GM18511 (cell line): ENCODE results near the gene CAMLG.
"Not testable (repeated sequence)": the region's sequence is repeated elsewhere in the genome, so short reads cannot be mapped to it uniquely, and the experiment has no call there.

Source experiments
- ATAC-seq: cut with Tn5 transposase; IDR thresholded peaks from one replicate; pipeline ENCODE4 v1.9.1; 2021; ENCODE audit warnings: mild to moderate bottlenecking, moderate library complexity; ENCODE audit not compliant: unreplicated experiment

The CAMLG gene

DNA sequence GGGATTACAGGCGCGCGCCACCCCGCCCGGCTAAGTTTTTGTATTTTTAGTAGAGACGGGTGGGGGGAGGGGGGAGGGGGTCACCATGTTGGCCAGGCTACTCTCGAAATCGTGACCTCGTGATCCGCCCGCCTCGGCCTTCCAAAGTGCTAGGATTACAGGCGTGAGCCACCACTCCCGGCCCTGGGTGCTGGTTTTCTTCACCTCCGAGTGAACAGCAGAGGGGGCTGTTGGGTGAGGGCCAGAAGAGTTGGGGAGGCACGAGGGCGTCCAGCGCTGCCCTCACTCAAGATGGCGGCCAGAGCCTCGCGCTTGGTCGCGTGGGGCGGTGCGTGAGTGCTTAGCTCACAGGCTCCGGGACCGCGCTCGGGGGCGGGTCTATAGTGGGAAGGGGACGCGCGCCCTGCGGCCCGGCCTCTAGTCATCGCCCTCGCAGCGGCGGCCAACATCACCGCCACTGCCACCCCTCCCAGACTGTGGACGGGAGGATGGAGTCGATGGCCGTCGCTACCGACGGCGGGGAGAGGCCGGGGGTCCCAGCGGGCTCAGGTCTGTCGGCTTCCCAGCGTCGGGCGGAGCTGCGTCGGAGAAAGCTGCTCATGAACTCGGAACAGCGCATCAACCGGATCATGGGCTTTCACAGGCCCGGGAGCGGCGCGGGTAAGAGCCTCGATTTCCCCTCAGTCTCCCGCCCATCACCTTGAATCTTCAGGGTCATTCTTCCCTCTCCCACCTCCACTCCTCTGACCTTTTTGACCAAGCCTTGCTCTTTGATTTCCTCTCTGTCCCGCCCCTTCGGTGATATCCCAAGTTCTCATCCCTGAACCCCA, at the start of gene CAMLG:
CAMLG (plus strand) TSS at position 416 of the 830 bp plus-strand sequence; CDS start at position 489, 73 bp downstream.
- peak; percentile 96 for ATAC-seq

DNA sequence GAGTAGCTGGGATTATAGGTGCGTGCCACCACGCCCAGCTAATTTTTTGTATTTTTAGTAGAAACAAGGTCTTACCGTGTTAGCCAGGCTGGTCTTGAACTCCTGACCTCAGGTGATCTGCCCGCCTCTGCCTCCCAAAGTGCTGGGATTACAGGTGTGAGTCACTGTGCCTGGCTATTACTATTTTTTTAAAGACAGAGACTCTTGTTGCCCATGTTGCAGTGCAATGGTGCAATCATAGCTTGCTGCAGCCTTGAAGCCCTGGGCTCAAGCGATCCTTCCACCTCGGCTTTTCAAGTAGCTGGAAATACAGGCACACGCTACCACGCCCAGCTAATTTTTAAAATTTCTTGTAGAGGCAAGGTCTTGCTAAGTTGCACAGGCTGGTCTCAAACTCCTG, 48.2 kb upstream of the CAMLG start:
- ATAC-seq: not testable (repeated sequence)

DNA sequence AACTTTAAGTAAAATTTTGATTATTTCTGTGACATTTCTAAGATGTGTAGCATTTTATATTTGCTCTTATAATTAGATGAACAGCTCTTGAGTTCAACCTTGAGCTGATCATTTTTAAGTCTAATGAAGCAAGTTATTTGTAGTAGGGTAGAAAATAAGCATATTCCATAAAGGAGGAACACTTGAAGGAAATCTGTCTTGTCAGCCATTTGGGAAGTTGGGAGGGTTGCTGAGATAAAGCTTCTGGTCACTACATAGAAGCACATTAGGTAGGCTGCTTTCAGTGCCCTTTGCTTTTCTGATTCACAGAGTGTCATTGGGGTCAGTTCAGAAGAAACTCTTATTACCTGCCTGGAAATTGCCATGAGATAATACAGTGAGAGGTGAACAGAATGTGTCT, 45.6 kb upstream of the CAMLG start:
- no peak for ATAC-seq

GRCh38 chr5:134708301-134708700, 30.0 kb upstream of the CAMLG start:
- no peak for ATAC-seq

DNA sequence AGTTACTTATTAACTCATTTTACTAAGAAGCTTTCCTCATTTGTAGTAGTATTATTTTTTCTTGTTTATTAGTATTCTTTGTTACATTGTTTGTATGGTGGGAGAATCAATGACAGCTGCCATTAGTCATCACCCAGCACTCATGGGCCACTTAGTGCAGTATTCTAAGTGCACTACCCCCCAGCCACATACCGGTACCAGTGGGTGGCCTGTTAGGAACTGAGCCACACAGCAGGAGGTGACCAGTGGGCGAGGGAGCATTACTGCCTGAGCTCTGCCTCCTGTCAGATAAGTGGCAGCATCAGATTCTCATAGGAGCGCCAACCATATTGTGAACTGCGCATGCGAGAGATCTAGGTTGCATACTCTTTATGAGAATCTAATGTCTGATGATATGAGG, 24.2 kb upstream of the CAMLG start:
- no peak for ATAC-seq

GRCh38 chr5:134714541-134714940, 23.8 kb upstream of the CAMLG start:
- no peak for ATAC-seq

DNA sequence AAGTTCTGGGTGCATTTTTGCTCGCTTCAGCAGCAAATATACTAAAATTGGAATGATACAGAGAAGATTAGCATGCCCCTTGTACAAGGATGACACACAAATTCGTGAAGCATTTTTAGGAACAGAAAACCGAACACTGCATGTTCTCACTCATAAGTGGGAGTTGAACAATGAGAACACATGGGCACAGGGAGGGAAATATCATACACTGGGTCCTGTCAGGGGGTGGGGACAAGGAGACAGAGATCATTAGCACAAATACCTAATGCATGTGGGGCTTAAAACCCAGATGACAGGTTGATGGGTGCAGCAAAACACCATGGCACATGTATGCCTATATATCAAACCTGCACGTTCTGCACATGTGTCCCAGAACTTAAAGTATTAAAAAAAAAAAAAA, 22.9 kb upstream of the CAMLG start:
- not testable (repeated sequence) for ATAC-seq

DNA sequence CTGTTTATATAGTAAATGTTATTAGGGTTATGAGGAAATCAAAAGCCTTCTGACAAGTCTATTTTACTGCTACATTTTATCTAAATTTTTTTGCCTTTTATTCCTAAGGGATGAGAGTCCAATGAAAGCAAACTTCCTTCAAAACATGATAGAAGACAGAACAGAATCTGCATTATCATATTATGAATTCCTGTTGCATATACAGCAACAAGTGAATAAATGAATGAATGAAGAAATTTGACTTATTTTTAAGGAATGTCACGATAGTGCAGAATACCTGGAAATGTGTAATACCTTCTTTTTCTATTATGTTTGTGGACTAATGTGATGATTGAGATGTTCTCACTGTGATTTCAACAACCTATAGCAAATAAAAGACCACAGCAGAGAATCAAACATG, 13.5 kb upstream of the CAMLG start:
- no peak for ATAC-seq

- no peak for ATAC-seq
These were observed 5.5 kb upstream of the CAMLG start for GRCh38 chr5:134732819-134733218.

DNA sequence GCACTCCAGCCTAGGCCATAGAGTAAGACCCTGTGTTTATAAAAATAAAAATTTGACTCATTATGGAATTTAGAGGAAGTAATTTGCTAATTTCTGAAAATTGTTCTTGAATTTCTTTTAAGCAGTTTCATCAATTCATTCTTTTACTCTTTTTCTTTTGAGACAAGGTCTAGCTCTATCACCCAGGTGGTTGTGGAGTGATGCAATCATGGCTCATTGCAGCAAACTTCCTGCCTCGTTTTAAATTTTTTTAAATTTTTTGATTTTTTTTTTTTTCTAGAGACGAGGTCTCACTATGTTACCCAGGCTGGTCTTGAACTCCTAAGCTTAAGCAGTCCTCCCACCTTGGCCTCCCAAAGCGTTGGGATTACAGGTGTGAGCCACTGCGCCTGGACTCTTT, 3.1 kb upstream of the CAMLG start:
- no peak for ATAC-seq

GRCh38 chr5:134736173-134736812, 2.1 kb upstream of the CAMLG start:
- ATAC-seq: no peak

- peak; percentile 28 for ATAC-seq
These were observed 764 bp downstream of the CAMLG start for GRCh38 chr5:134738963-134739661.

DNA sequence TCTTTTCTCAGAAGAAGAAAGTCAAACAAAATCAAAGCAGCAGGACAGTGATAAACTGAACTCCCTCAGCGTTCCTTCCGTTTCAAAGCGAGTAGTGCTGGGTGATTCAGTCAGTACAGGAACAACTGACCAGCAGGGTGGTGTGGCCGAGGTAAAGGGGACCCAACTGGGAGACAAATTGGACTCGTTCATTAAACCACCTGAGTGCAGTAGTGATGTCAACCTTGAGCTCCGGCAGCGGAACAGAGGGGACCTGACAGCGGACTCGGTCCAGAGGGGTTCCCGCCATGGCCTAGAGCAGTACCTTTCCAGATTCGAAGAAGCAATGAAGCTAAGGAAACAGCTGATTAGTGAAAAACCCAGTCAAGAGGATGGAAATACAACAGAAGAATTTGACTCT, 2.7 kb downstream of the CAMLG start:
- ATAC-seq: no peak

GRCh38 chr5:134742134-134742533, 3.8 kb downstream of the CAMLG start:
- no peak for ATAC-seq

DNA sequence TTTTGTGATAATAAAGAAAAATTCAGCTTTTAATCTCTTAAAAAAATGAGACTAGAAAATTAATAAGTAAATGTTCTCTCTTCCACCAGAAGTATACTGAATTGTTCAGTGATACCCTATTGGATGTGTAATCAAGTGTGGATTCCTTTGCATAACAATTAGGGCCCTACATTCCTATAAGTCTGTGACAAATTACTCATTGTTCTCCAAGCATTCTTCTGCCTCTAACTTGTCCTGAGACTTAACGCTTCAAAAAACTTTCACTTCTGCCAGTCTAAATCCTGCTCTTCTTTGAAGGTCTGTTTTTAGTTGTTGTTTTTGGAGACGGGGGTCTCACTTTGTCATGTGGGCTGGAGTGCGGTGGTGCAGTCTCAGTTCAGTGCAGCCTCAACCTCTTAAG, 11.1 kb downstream of the CAMLG start:
- no peak for ATAC-seq

GRCh38 chr5:134758176-134758503, 19.8 kb downstream of the CAMLG start:
- peak; percentile 41 for ATAC-seq

DNA sequence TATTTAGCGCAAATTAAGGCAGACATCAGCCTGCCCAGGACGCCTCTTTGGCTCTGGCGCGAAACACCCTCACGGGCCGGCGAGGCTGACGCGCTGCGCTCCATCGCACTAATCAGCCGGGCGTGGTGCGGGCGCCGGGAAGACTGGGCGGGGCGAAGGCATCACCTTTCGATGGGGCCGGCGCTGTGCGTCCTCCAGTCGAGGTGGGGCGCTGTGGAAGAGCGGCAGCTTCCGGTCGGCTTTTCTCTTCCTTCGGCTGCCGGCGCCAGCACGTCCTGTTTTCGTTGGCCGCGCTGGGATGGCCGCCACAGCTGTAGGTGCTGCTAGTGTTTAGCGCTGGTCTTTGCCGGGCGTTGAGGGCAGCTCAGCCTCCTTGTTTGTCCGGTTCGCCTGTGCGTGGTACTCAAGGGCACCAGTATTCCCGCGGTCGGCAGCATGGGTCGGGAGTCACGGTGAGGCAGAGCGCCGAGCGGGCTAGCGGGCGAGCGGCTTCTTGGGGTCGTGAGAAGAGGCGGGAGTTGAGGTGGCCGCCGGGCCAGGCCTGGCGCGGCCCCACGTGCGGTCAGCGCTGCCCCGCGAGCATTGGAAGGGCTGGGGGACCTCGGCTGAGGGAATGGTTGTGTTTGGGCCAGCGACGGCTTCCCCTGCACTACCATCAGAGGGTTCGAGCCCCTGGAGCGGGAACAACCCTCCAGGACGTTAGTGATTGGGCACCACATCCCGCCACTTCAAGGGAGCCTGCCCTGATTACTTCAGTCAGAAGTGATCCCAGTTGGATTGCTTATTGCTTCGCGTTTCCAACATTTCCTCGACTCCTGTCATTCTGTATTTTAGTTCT, 20.4 kb downstream of the CAMLG start, which contains the start of gene DDX46:
DDX46 (plus strand) TSS at position 276 of the 838 bp plus-strand sequence; CDS start at position 436, 160 bp downstream.
- peak; percentile 98 for ATAC-seq

- ATAC-seq: not testable (repeated sequence)
These were observed 29.4 kb downstream of the CAMLG start for GRCh38 chr5:134767528-134768291.

DNA sequence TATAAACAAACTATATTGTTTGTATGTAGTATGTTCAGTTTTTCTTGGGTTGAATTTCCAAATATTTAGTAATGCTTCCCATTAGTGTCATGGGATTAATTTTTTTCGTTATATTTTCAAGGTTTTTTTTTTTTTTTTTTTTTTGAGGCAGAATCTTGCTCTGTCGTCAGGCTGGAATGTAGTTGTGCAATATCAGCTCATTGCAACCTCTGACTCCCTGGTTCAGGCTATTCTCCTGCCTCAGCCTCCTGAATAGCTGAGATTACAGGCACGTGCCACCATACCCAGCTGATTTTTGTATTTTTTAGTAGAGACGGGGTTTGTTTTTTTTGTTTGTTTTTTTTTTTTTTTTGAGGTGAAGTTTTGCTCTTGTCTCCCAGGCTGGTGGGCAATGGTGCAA, 30.9 kb downstream of the CAMLG start:
- ATAC-seq: no peak

DNA sequence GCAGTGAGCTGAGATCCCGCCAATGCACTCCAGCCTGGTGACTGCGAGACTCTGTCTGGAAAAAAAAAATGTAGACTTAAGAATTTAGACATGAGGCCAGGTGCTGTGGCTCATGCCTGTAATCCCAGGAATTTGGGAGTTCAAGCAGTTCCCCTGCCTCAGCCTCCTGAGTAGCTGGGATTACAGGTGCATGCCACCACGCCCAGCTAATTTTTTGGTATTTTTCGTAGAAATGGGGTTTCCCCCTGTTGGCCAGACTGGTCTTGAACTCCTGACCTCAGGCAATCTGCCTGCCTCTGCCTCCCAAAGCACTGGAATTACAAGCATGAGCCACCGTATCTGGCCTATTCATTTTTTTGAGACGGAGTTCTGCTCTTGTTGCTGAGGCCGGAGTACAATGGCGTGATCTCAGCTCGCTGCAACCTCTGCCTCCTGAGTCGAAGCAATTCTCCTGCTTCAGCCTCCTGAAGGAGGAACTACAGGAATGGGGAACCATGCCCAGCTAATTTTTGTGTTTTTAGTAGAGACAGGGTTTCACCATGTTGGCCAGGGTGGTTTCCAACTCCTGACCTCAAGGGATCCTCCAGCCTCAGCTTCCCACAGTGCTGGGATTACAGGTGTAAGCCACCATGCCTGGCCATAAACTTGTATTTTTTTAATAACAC, 34.2 kb downstream of the CAMLG start:
- no peak for ATAC-seq
